Pons (tissue), 1 donor: ENCODE measurements around the gene RTP1.
"Not testable (repeated sequence)": the region's sequence is repeated elsewhere in the genome, so short reads cannot be mapped to it uniquely, and the experiment has no call there.

Experiments
- DNase-seq: peaks from one replicate; pipeline ENCODE4 v3.0.0-alpha.2; 2016; ENCODE audit warnings: low spot score

The RTP1 gene, protein sequence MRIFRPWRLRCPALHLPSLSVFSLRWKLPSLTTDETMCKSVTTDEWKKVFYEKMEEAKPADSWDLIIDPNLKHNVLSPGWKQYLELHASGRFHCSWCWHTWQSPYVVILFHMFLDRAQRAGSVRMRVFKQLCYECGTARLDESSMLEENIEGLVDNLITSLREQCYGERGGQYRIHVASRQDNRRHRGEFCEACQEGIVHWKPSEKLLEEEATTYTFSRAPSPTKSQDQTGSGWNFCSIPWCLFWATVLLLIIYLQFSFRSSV

GRCh38 chr3:187197335-187197649, at the start of gene RTP1:
TSS of gene RTP1 (plus strand) at chr3:187197486. CDS start at chr3:187197516, 30 bp downstream.
- DNase-seq: no peak

- DNase-seq: no peak
Measured at GRCh38 chr3:187150186-187150585, 47.1 kb upstream of the RTP1 start.

DNA sequence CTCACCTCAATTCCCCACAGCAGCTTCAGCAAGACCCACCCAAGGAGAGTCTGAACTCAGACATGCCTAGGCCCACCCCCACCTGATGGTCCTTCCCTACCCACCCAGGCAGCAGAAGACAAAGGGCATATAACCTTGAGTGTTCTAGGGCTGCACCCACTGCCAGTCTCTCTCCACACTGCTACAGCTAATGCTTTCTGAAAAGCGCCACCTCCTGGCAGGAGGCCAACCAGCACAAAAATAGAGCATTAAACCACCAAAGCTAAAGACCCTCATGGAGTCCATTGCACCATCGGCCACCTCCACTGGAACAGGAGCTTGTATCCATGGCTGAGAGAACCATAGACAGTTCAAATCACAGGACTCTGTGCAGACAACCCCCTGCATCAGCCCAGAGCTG, 46.7 kb upstream of the RTP1 start:
- DNase-seq: no peak

- no peak for DNase-seq
Measured at GRCh38 chr3:187161556-187161955, 35.7 kb upstream of the RTP1 start.

DNA sequence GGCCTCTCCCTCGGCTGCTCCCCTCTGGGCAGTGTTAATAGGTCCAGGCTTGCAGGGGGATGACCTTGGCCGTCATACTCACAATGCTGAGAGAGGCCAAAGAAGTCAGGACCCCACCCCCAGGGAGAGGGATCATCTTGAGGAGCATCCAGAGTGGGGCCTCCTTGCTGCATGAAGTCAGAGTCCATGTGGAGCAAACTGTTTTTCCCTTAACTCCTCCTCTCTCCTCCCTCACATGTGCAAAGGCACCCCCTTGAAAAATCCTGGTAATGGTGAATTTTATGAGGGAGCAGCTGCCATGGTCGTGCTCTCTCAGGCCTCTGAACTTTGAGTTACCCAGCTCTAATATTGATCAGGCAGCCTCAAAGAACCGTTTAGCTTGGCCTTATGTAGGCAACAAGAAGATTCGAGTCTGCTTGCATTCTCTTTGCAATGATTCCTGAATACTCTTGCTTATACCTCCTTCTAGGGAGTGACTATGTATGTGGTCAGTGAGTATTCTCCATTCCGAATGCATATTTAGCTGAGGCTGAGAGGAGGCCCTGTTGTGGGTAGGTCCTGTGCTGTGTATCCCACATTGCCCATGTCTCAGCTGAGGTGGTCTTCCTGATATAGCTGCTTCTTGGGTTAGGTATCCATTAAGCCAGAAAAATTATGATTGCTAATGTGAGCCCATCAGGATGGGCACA, 34.9 kb upstream of the RTP1 start:
- DNase-seq: no peak

DNA sequence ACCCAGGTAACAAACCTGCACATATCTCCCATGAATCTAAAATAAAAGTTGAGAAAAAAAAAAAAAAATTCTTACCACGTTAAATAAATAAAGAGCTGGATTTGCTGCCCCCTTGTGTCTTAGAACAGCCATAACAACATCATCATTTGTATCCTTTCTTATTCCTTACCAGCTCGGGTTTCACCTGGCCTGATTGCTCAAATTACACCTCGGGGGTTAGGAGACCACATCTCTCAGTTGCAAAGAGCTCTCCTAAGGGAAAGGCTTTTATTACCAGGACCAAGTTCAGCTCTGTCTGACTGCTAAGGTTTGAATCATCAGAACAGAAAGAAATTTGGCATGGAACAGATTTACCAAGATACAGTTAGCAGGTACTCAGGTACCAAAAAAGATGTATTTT, 32.1 kb upstream of the RTP1 start:
- DNase-seq: peak; percentile 64

- no peak for DNase-seq
Measured at GRCh38 chr3:187166750-187167149, 30.5 kb upstream of the RTP1 start.

- no peak for DNase-seq
Measured at GRCh38 chr3:187167777-187168176, 29.5 kb upstream of the RTP1 start.

- no peak for DNase-seq
Measured at GRCh38 chr3:187169231-187169960, 27.9 kb upstream of the RTP1 start.

GRCh38 chr3:187170911-187171310, 26.4 kb upstream of the RTP1 start:
- not testable (repeated sequence) for DNase-seq

- DNase-seq: no peak
Measured at GRCh38 chr3:187172929-187173328, 24.4 kb upstream of the RTP1 start.

DNA sequence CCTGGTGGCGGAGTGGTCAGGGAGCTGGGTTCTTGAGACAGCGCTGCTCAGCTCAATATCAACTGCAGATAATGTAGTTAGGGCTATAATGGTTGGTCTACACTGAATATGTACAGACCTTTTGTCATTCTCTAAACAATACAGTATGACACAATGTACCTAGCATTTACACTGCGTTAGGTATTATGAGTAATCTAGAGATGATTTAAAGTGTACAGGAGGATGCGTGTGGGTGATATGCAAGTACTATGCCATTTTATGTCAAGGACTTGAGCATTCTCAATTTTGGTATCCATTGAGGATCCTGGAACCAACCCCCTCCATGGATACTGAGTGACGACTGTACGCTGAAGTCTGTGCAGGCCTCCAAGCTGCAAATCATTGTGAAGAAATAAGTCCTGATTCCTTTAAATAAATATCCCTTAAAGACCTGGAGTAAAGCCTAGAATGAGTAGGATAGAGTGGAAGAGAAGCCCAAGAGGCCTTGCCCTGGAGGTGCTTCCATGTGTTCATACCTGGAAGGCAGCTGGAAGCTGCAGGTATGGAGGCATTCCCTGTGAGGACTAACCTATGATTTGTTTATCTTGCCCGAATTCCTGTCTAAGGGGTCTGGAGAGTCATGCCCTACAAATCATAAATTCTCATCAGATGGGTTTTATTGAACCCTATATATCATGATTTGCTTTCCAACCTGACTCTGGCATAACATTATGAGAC, 15.7 kb upstream of the RTP1 start:
- no peak for DNase-seq

DNA sequence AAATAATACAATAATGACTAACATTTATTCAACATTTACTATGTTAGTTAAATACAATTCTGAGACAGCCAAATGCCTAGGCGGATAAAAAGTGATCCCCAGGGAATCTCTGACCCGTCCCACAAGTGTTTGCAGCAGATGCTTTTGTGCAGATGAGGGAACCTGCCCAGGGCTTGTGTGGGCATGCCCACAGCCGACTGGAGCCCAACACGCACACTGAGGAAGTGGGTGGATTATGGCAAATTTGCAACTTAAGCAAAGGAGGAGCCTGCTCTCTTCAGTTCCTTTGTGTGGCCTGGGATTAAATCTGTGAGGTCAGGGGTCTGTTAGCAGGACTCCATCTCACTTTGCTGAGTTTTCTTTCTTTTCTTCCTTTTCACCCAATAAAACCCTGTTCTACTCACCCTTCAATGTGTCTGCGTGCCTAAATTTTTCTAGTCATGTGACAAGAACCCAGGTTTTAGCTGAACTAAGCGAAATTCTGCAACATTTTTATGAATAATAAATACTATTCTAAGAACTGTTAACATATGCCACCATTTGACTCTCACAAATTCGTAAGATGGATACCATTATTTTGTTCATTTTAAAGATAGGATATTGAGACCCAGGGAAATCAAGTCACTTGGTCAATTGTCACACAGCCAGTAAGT, 13.9 kb upstream of the RTP1 start:
- DNase-seq: no peak

DNA sequence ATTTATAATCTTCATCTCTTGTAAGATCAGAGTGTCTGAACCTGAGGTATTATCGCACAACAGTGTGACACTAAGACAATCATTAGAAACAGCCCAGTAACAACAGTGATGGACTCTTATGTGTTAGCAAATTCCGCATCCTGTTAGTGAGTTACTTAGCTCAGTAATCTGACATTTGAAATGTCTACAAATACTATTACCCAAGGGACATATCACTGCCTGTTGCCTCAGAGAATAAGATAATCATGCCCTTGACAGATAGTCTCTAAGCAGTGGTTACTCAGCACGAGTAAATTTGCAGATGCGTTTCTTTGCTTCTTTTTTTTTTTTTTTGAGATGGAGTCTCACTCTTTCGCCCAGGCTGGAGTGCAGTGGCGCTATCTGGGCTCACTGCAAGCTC, 13.4 kb upstream of the RTP1 start:
- no peak for DNase-seq

- DNase-seq: no peak
Measured at GRCh38 chr3:187185759-187186158, 11.5 kb upstream of the RTP1 start.

- DNase-seq: no peak
Measured at GRCh38 chr3:187186375-187186774, 10.9 kb upstream of the RTP1 start.

DNA sequence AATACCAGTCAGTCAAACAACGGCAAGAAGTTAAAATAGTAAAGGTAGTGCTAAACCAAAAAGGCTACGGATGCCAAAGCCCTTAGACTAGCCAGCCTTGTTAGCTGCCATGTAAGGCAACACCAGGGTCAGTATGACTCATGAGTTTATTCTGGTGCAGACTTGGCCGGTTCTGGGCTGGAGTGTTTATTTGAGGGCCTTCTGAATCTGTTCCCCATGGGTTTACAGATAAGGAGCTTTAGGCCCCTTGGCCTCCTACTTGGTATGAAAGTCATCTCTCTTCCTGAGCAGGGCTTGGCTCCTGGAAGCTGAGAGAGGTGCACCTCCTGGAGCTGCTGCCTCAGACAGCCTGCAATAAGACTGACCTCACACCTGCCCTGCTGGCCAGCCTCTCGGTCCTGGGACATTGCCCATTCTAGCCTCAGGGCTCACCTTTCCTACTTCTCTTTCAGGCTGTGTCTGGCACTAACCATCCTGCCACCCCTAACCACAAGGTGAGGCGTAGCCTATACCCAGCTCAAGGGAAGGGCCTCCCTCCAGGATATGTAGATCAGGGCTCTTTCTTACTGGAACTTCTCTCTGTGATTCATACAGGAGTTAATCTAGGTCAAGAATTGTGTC, 10.4 kb upstream of the RTP1 start:
- no peak for DNase-seq

- DNase-seq: no peak
Measured at GRCh38 chr3:187188931-187189330, 8.4 kb upstream of the RTP1 start.

DNA sequence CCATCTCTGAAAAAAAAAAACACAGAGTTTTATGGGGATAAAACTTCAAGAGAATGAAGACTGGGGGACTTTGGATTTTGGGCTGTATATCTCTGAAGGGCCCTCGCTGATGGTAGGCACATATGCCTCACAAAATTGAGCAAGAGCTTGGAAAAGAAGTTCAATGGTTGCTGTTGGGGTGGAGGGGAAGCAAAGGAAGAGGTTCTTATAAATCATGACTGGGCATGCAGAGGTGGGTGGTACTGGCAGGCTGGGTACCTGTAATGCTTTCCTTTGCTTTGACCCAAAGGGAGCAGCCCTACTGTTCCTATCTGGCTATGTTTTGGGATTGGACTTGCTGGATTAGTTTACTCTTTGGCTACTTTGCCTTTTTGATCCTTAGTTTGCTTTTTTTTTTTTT, 6.0 kb upstream of the RTP1 start:
- DNase-seq: no peak

- no peak for DNase-seq
Measured at GRCh38 chr3:187193181-187193580, 4.1 kb upstream of the RTP1 start.

DNA sequence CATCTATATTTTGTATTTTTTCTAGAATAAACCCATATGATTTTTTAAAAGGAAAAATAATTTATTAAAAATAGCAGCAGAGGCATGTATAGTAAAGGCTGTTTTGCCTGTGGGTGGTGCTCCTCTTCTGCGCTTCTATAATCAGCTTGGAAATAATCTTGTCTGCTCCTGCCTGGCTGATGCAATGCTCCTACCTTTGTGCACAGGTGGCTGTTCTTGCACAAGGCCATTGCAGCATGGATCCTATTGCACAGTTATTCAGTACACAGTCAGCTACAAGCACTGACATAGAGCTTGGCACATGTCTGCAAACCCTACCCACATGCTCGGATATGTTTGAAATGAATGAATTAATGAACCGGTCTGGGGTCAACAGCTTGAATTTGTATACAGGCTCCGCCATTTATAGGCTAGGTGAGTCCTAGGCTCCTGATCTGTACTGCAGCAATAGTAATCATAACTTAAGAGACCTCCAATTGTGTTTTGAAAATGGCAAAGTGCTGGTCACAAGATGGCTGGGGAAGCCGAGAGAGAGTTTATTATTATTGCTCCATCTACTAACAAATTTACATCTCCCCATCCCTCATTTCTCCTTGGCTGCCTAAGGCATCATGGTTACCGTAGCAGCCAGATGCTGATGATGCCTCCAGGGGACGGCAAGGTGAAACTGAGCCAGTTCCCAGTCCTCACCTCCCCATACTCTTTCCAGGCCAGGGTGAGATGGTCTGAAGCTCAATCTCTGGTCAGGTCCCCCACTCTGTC, 532 bp upstream of the RTP1 start:
- no peak for DNase-seq
